IMR-90 (cell line): ENCODE measurements around the gene NPEPL1. TPM values are rescaled to one million over a fixed set of nuclear protein-coding genes. Genes with fewer than 3 reads are reported as not detected.

Experiments
- ATAC-seq: fragments of 200-7000 bp; cut with Tn5 transposase; 2 replicates; pipeline ENCODE4 v1.9.1; 2020; ENCODE audit warnings: low read depth, mild to moderate bottlenecking, moderate library complexity
- BruUV-seq: library from RNA; stranded (reverse); fragments of 400-500 nt; replicated peaks from 2 replicates; lab custom pipeline; 2021; lab: Mats Ljungman, UMichigan
- CTCF ChIA-PET: fragments of 300-600 bp; formaldehyde crosslinking; extraction: SDS; loops from one replicate; lab custom pipeline; 2021; ENCODE audit warnings: antibody characterized with exemption; lab: Yijun Ruan, JAX
- POLR2A ChIA-PET: fragments of 300-600 bp; sonication (Branson Sonifier 250); formaldehyde crosslinking; loops from one replicate; lab custom pipeline; 2022; ENCODE audit warnings: antibody characterized with exemption; ENCODE audit not compliant: unreplicated experiment; lab: Charles Lee
- DNase-seq: peaks from one replicate; pipeline ENCODE4 v3.0.0; 2013
- H2AFZ ChIP-seq: replicated peaks from 2 replicates; pipeline ENCODE3; 2013; ENCODE audit warnings: low read length, mild to moderate bottlenecking; ENCODE audit not compliant: poor library complexity
- H2AK5ac ChIP-seq: 2 replicates; pipeline ENCODE4 v1.6.1; 2013; ENCODE audit warnings: low read depth, low read length, inconsistent platforms
- H2AK9ac ChIP-seq: replicated peaks from 2 replicates; pipeline ENCODE3; 2013; ENCODE audit warnings: mild to moderate bottlenecking, low read depth, low read length, moderate library complexity; ENCODE audit not compliant: poor library complexity
- H2BK120ac ChIP-seq: 2 replicates; pipeline ENCODE4 v1.6.1; 2013; ENCODE audit warnings: low read depth, low read length, inconsistent platforms
- H2BK15ac ChIP-seq: 3 replicates; pipeline ENCODE4 v1.6.1; 2013; ENCODE audit warnings: low read depth, low read length, inconsistent platforms
- H2BK20ac ChIP-seq: 2 replicates; pipeline ENCODE4 v1.6.1; 2013; ENCODE audit warnings: low read depth, mild to moderate bottlenecking, inconsistent platforms, low read length, moderate library complexity
- H2BK5ac ChIP-seq: 2 replicates; pipeline ENCODE4 v1.6.1; 2013; ENCODE audit warnings: mild to moderate bottlenecking, low read depth, low read length, inconsistent platforms; ENCODE audit not compliant: poor library complexity, severe bottlenecking
- H3K14ac ChIP-seq: replicated peaks from 2 replicates; pipeline ENCODE4 v1.6.1; 2013; ENCODE audit warnings: low read depth, low read length, inconsistent platforms
- H3K18ac ChIP-seq: 2 replicates; pipeline ENCODE4 v1.6.1; 2013; ENCODE audit warnings: low read depth, low read length, control low read depth
- H3K23ac ChIP-seq: 2 replicates; pipeline ENCODE4 v1.6.1; 2013; ENCODE audit warnings: low read depth, low read length, inconsistent platforms
- H3K27ac ChIP-seq: 2 replicates; pipeline ENCODE4 v1.5.1; 2013; ENCODE audit warnings: mild to moderate bottlenecking, control low read depth, low read length; ENCODE audit not compliant: insufficient read depth
- H3K27me3 ChIP-seq: 2 replicates; pipeline ENCODE4 v1.6.1; 2013; ENCODE audit warnings: low read length; ENCODE audit not compliant: control insufficient read depth, insufficient read depth
- H3K36me3 ChIP-seq: 2 replicates; pipeline ENCODE4 v1.6.1; 2013; ENCODE audit warnings: low read length, mixed read lengths; ENCODE audit not compliant: control insufficient read depth, insufficient read depth
- H3K4ac ChIP-seq: 2 replicates; pipeline ENCODE4 v1.6.1; 2013; ENCODE audit warnings: low read depth, low read length, inconsistent platforms
- H3K4me1 ChIP-seq: 2 replicates; pipeline ENCODE4 v1.6.1; 2013; ENCODE audit warnings: low read length, mixed read lengths; ENCODE audit not compliant: control insufficient read depth, insufficient read depth
- H3K4me2 ChIP-seq: 2 replicates; pipeline ENCODE4 v1.6.1; 2013; ENCODE audit warnings: low read depth, mild to moderate bottlenecking, control low read depth, low read length, moderate library complexity
- H3K4me3 ChIP-seq: 2 replicates; pipeline ENCODE4 v1.5.1; 2013; ENCODE audit warnings: low read depth, mild to moderate bottlenecking, control low read depth, low read length, moderate library complexity; ENCODE audit not compliant: insufficient read depth
- H3K56ac ChIP-seq: 2 replicates; pipeline ENCODE4 v1.6.1; 2013; ENCODE audit warnings: low read length, inconsistent platforms; ENCODE audit not compliant: insufficient read depth; ENCODE audit errors: extremely low read depth
- H3K79me1 ChIP-seq, 2 experiments: 2 replicates each; pipeline ENCODE4 v1.6.1; 2013; ENCODE audit warnings: low read length in 2 of 2, inconsistent platforms in 1 of 2, low read depth in 1 of 2
- H3K9ac ChIP-seq: 2 replicates; pipeline ENCODE4 v1.6.1; 2013; ENCODE audit warnings: low read depth, low read length, control low read depth
- H3K9me1 ChIP-seq: 2 replicates; pipeline ENCODE4 v1.6.1; 2013; ENCODE audit warnings: low read length, inconsistent platforms; ENCODE audit not compliant: insufficient read depth
- H3K9me3 ChIP-seq: 2 replicates; pipeline ENCODE4 v1.6.1; 2013; ENCODE audit warnings: low read length; ENCODE audit not compliant: control insufficient read depth, insufficient read depth
- H4K20me1 ChIP-seq: 2 replicates; pipeline ENCODE4 v1.6.1; 2013; ENCODE audit warnings: low read length, inconsistent platforms; ENCODE audit not compliant: insufficient read depth
- H4K5ac ChIP-seq: 2 replicates; pipeline ENCODE4 v1.6.1; 2013; ENCODE audit warnings: mild to moderate bottlenecking, low read depth, low read length, control low read depth
- H4K8ac ChIP-seq, 2 experiments: 2 replicates each; pipeline ENCODE4 v1.6.1; 2013; ENCODE audit warnings: low read depth in 2 of 2, low read length in 2 of 2, control low read depth in 1 of 2, inconsistent platforms in 1 of 2
- H4K91ac ChIP-seq: 2 replicates; pipeline ENCODE4 v1.6.1; 2013; ENCODE audit warnings: low read depth, low read length, inconsistent platforms; ENCODE audit not compliant: insufficient read depth
- BHLHE40 ChIP-seq: fragments of 150-350 bp; IDR thresholded peaks from 2 replicates; pipeline ENCODE4 v1.6.1; 2016; ENCODE audit warnings: mild to moderate bottlenecking, low read depth, low read length
- CEBPB ChIP-seq: IDR thresholded peaks from 2 replicates; pipeline ENCODE4 v1.6.1; 2012; ENCODE audit warnings: low read depth, low read length, improper control_type of control experiment
- CHD1 ChIP-seq: IDR thresholded peaks from 2 replicates; pipeline ENCODE4 v1.6.1; 2012; ENCODE audit warnings: low read depth, low read length, improper control_type of control experiment
- FOS ChIP-seq: fragments of 150-350 bp; IDR thresholded peaks from 2 replicates; pipeline ENCODE4 v1.6.1; 2016; ENCODE audit warnings: low read depth, low read length
- MAFK ChIP-seq: IDR thresholded peaks from 2 replicates; pipeline ENCODE4 v1.6.1; 2012; ENCODE audit warnings: low read depth, low read length, improper control_type of control experiment
- MAZ ChIP-seq: IDR thresholded peaks from 2 replicates; pipeline ENCODE4 v1.6.1; 2012; ENCODE audit warnings: low read depth, mild to moderate bottlenecking, low read length, improper control_type of control experiment, moderate library complexity, borderline replicate concordance
- MXI1 ChIP-seq: IDR thresholded peaks from 2 replicates; pipeline ENCODE4 v1.6.1; 2012; ENCODE audit warnings: low read depth, mild to moderate bottlenecking, low read length, moderate library complexity, borderline replicate concordance
- NFE2L2 ChIP-seq: fragments of 150-350 bp; IDR thresholded peaks from 2 replicates; pipeline ENCODE4 v1.6.1; 2016; ENCODE audit warnings: low read depth, mild to moderate bottlenecking, low read length
- POLR2A ChIP-seq: IDR thresholded peaks from 2 replicates; pipeline ENCODE4 v1.6.1; 2012; ENCODE audit warnings: mild to moderate bottlenecking, low read depth, low read length
- RAD21 ChIP-seq: IDR thresholded peaks from 2 replicates; pipeline ENCODE4 v1.6.1; 2012; ENCODE audit warnings: low read length, improper control_type of control experiment
- RCOR1 ChIP-seq: IDR thresholded peaks from 2 replicates; pipeline ENCODE4 v1.6.1; 2012; ENCODE audit warnings: mild to moderate bottlenecking, low read length, improper control_type of control experiment; ENCODE audit not compliant: insufficient replicate concordance
- SMC3 ChIP-seq: fragments of 150-350 bp; IDR thresholded peaks from 2 replicates; pipeline ENCODE4 v1.6.1; 2016; ENCODE audit warnings: low read depth, mild to moderate bottlenecking, antibody characterized with exemption, low read length, moderate library complexity
- WGBS, 2 experiments: methylation state at CpG; one replicate each; pipeline versions ENCODE4 v1.1.5 to v1.1.7; 2013; ENCODE audit warnings: missing lambda C conversion rate in 2 of 2; ENCODE audit not compliant: insufficient read length in 1 of 2; ENCODE audit errors: extremely low coverage in 2 of 2; 5-methylcytosine and 5-hydroxymethylcytosine counted together
- dilution Hi-C: fragments of 300-500 bp; cut with HindIII; formaldehyde crosslinking; loops from one replicate; pipeline ENCODE4 v1.14.3; 2018; ENCODE audit warnings: low sequenced_read_pairs; ENCODE audit not compliant: unreplicated experiment
- in situ Hi-C: fragments of 300-500 bp; cut with MboI; formaldehyde crosslinking; loops from 3 replicates; pipeline ENCODE4 v1.14.3; 2019; ENCODE audit warnings: low sequenced_read_pairs, inconsistent platforms, mixed read lengths
- intact Hi-C: fragments of 100-400 bp; cut with micrococcal nuclease; formaldehyde crosslinking; loops from 2 replicates; pipeline ENCODE4 v1.10.0; 2022
- polyA plus RNA-seq, 3 experiments: library from polyadenylated mRNA; depleted of rRNA; stranded (reverse); fragments of >200 nt; gene quantifications; 2 replicates each; pipeline ENCODE4 v1.2.3, GENCODE V29; 2012; ENCODE audit warnings: low replicate concordance in 1 of 3
- total RNA-seq: library from RNA; depleted of rRNA; stranded (reverse); fragments of >200 nt; gene quantifications from 2 replicates; pipeline ENCODE4 v1.2.3, GENCODE V29; 2012
- TF ChIP-seq, protein P1 (sequence below): fragments of 150-350 bp; IDR thresholded peaks from 2 replicates; pipeline ENCODE4 v1.6.1; 2017; ENCODE audit warnings: mild to moderate bottlenecking, antibody characterized with exemption, low read length, low read depth
- TF ChIP-seq, protein P2 (sequence below): fragments of 150-350 bp; IDR thresholded peaks from 2 replicates; pipeline ENCODE4 v1.6.1; 2016; ENCODE audit warnings: low read depth, mild to moderate bottlenecking, low read length, moderate library complexity, borderline replicate concordance

NPEPL1 gene
- total and polyA plus RNA-seq, 2 of the 4 experiments (the other 2 are of a cell fraction): 6.3 to 10.4 TPM

DNA sequence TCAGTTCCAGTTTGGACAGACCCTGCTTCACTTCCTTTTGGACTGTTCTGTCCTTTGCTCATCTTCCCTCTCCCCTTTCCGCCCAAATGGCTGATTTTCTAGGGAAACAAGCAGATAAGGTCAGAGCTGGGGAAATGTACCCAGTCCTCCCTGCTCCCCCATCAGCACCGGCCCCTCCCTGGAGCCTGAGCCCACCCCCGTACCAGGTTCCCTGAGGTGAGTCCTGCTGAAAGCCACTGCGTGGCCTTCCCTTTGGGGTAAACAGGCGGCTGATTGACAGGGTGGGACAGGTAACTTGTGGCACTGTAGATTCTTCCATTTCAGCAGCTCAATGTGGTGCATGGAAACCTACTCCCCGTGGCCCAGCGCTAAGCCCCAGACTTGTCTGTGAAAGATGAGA, 70.5 kb downstream of the NPEPL1 start:
- DNase-seq (no peak), ATAC-seq (no peak)
- Histone ChIP-seq H4K5ac (no peak overlapping the region), H3K9ac (no peak overlapping the region), H3K4ac (no peak overlapping the region), H3K18ac (no peak overlapping the region), H2AK9ac (no peak overlapping the region), H3K27ac (no peak overlapping the region), H3K79me1 (no peaks in the 10 kb centered on the region), H3K36me3 (no peaks in the 10 kb centered on the region), H3K14ac (no peak overlapping the region), H3K56ac (no peak overlapping the region), H3K9me1 (no peaks in the 10 kb centered on the region), H2BK120ac (no peak overlapping the region), H2AK5ac (no peak overlapping the region), H4K91ac (no peak overlapping the region), H2BK20ac (no peak overlapping the region), H3K23ac (no peak overlapping the region), H3K27me3 (peaks cover 15% of the 10 kb centered on the region), H4K8ac (no peak overlapping the region), H2BK5ac (no peak overlapping the region), H2AFZ (no peak overlapping the region), H3K4me2 (no peak overlapping the region), H3K4me3 (no peak overlapping the region), H3K9me3 (no peaks in the 10 kb centered on the region), H3K4me1 (no peaks in the 10 kb centered on the region), H2BK15ac (no peak overlapping the region), H4K20me1 (no peaks in the 10 kb centered on the region)
- intact Hi-C loops: no loop called here
- ChIA-PET CTCF (no interaction called here), POLR2A (no interaction called here)
- no CpG with 5 or more reads among the region's 7 CpGs for WGBS, 2 experiments
- in situ Hi-C loops: no loop called here
- no peak for TF ChIP-seq CEBPB
- TF ChIP-seq, protein P1, sequence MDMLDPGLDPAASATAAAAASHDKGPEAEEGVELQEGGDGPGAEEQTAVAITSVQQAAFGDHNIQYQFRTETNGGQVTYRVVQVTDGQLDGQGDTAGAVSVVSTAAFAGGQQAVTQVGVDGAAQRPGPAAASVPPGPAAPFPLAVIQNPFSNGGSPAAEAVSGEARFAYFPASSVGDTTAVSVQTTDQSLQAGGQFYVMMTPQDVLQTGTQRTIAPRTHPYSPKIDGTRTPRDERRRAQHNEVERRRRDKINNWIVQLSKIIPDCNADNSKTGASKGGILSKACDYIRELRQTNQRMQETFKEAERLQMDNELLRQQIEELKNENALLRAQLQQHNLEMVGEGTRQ: no peak
- no peak for TF ChIP-seq NFE2L2
- no peak for TF ChIP-seq CHD1
- no peak for TF ChIP-seq POLR2A
- TF ChIP-seq FOS: no peak
- TF ChIP-seq MXI1: no peak
- TF ChIP-seq MAFK: no peak
- TF ChIP-seq MAZ: no peak
- TF ChIP-seq SMC3: no peak
- TF ChIP-seq RCOR1: no peak
- TF ChIP-seq RAD21: no peak
- TF ChIP-seq BHLHE40: no peak
- TF ChIP-seq, protein P2, sequence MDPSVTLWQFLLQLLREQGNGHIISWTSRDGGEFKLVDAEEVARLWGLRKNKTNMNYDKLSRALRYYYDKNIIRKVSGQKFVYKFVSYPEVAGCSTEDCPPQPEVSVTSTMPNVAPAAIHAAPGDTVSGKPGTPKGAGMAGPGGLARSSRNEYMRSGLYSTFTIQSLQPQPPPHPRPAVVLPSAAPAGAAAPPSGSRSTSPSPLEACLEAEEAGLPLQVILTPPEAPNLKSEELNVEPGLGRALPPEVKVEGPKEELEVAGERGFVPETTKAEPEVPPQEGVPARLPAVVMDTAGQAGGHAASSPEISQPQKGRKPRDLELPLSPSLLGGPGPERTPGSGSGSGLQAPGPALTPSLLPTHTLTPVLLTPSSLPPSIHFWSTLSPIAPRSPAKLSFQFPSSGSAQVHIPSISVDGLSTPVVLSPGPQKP: no peak
- BruUV-seq: no TSS peak
- dilution Hi-C loops: no loop called here
